Lower leg skin (tissue), 4 donors: ENCODE data around the gene GABRR3. TPM values are rescaled to one million over a fixed set of nuclear protein-coding genes. Genes with fewer than 3 reads are reported as not detected.

Source experiments
- DNase-seq, 2 donors: peaks; one replicate each; pipeline ENCODE4 v3.0.0-alpha.2; 2019; ENCODE audit warnings: low spot score in 2 of 2
- H3K4me3 ChIP-seq: fragments of 200-600 bp; sonication (generic); 2 replicates; pipeline ENCODE4 v1.5.1; 2017; ENCODE audit warnings: mild to moderate bottlenecking, low read depth; ENCODE audit not compliant: poor library complexity, severe bottlenecking
- POLR2A ChIP-seq, 2 donors: fragments of 450-650 bp; IDR thresholded peaks; one replicate each; pipeline ENCODE4 v1.6.1; 2016 to 2017; ENCODE audit warnings: antibody characterized with exemption in 2 of 2, mild to moderate bottlenecking in 1 of 2, moderate library complexity in 1 of 2
- WGBS, 2 donors: methylation state at CpG; one replicate each; pipeline ENCODE4 v1.1.5; 2018; 5-methylcytosine and 5-hydroxymethylcytosine counted together
- intact Hi-C: fragments of 100-400 bp; cut with DNase I; formaldehyde crosslinking; loops from one replicate; pipeline ENCODE4 v1.15.0; 2023; ENCODE audit warnings: low total_unique reads
- total RNA-seq, 4 donors: library from RNA; depleted of rRNA; stranded (reverse); fragments of >200 nt; gene quantifications; one replicate each; pipeline ENCODE4 v1.1.0, GENCODE V29; 2016
- TF ChIP-seq, protein P1 (sequence below), 3 donors: fragments of 450-650 bp; IDR thresholded peaks; one replicate each; pipeline ENCODE4 v1.5.1; 2016; ENCODE audit warnings: antibody characterized with exemption in 3 of 3, mild to moderate bottlenecking in 3 of 3, moderate library complexity in 2 of 3

GABRR3 gene
- total RNA-seq, 4 donors from 2014 or later = not detected

DNA sequence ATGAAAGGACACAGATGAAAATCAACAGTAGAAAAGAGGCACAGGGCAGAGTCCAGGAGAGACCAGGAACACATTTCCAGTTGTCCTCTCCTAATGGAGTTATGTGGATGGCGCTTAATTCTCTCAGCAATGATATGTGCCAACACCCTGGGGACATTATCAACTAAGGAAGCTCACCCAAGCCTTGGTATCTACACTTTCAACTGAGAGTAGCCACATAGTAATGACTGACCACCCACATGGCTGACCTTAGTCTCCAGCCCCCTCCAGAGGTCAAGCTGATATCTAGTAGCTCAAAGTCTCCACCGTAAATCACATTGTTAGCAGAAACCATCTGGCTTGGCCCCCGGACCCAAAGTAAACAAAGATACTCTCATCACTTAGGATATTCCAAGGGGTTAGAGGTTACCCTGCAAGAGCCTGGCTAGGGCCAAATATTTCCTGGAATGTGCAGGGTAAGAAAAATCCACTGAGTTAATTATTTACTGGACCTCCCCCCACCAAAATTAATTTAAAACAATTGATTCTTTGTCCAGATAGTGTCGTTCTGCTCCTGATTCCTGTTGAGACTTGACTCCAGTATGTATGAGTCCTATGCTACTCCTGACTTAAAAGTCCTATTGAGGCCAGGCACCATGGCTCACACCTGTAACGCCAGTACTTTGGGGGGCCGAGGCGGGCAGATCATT is 24.8 kb downstream of the GABRR3 start:
- TF ChIP-seq, protein P1, sequence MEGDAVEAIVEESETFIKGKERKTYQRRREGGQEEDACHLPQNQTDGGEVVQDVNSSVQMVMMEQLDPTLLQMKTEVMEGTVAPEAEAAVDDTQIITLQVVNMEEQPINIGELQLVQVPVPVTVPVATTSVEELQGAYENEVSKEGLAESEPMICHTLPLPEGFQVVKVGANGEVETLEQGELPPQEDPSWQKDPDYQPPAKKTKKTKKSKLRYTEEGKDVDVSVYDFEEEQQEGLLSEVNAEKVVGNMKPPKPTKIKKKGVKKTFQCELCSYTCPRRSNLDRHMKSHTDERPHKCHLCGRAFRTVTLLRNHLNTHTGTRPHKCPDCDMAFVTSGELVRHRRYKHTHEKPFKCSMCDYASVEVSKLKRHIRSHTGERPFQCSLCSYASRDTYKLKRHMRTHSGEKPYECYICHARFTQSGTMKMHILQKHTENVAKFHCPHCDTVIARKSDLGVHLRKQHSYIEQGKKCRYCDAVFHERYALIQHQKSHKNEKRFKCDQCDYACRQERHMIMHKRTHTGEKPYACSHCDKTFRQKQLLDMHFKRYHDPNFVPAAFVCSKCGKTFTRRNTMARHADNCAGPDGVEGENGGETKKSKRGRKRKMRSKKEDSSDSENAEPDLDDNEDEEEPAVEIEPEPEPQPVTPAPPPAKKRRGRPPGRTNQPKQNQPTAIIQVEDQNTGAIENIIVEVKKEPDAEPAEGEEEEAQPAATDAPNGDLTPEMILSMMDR (IDR thresholded peaks at IDR 0.05) = no peak
- H3K4me3 ChIP-seq = no peak overlapping the region
- intact Hi-C loops = no loop called here
- no peak for DNase-seq
- 83 to 85% methylated on average over 7 of the region's 7 CpGs for WGBS, 2 donors

DNA sequence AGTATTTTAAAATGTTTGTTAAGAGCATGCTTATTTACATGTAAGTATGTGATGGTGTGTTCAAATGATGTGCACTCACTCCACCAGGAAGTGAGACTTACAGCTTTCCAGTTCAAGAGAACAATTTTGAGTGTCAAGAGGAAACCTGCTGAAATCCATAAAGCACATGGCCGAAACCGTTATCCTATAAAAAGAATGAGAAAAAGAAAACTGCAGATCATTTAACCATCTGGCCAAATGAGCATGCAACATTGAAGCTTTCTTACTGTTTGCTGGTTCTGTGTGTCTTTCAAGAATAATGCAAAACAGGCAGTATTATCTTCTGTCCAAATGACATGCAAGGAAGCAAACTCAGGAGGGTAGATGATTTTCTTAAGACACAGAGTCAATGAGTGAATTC is 26.3 kb downstream of the GABRR3 start:
- intact Hi-C loops = no loop called here
- 73 to 74% methylated on average over 2 of the region's 2 CpGs for WGBS, 2 donors
- TF ChIP-seq POLR2A (IDR thresholded peaks at IDR 0.05) = no peak
- TF ChIP-seq, protein P1 (IDR thresholded peaks at IDR 0.05) = no peak
- no peak for DNase-seq
- no peak overlapping the region for H3K4me3 ChIP-seq

DNA sequence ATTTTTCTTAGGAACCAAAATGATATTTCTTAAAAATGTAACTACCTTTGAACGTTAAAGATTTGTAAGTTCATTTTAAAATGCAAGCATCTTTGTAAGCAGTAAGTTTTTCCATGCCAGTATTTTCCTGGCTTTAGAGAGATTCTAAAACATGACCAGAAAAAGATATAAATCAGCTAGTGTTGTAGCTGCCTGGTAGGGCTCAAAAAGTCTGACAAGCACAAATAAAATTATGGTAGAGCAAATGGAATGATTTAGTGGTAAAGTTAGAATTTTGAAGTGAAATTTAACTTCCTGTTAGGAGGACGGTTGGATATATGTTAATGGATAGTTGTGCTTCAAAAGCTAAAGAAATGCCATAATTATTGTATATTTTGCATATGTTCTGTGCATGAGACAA is 29.7 kb downstream of the GABRR3 start:
- no peak for TF ChIP-seq POLR2A (IDR thresholded peaks at IDR 0.05)
- TF ChIP-seq, protein P1 (IDR thresholded peaks at IDR 0.05) = no peak
- DNase-seq = no peak
- intact Hi-C loops = no loop called here
- no peak overlapping the region for H3K4me3 ChIP-seq
- 81 to 84% methylated on average over 2 of the region's 2 CpGs for WGBS, 2 donors

DNA sequence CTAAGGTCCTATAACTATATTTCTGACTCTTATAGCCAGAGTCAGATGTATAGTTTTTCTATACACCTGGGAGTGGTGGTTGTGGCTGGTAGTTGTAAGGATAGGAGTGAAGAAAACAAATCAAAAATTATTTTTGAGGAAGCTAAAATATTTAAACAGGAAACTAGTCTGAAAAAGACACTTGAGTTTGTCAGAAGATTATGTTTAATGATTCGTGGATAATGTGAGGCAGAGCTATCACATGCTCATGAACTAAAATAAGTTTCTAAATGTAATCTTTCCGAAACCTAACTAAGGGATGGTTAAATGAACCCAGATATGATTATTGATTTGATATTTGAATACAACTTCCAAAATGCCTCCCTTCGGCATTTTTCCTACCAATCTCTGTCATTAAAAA is 30.4 kb downstream of the GABRR3 start:
- 82 to 87% methylated on average over 3 of the region's 3 CpGs for WGBS, 2 donors
- TF ChIP-seq, protein P1 (IDR thresholded peaks at IDR 0.05) = no peak
- no peak for TF ChIP-seq POLR2A (IDR thresholded peaks at IDR 0.05)
- DNase-seq = no peak
- intact Hi-C loops = no loop called here
- no peak overlapping the region for H3K4me3 ChIP-seq

DNA sequence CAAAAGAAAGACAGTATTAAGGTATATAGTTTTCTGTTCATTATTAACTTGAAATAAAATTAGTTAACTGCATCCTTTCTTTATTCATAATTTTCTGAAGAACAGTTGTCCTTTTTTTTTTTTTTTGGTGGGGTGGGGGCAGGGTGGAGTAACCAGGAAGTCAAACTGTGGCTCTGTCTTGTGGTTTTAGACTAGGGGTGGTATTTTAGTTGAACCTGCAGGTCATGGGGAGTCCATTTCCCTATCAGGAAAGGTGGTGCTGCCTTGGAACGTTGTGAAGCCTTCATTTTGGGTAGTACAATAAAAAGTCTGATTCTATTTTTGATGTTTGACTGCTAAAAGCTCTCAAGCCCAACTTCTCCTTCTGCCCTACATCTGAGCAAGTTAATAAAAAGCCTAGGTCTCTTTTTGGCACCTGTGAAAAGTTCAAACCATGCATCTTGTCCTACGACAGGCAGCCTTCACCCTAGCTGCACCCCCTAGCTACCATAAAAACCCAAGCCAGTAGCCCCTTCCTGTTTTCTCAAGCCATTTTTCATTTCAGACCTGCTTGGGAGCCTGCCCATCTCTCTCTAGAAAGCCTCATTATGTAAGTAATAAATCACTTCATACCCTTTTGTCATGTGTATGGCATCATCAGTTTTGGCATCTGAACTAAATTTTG is 31.7 kb downstream of the GABRR3 start:
- DNase-seq = no peak
- TF ChIP-seq, protein P1 (IDR thresholded peaks at IDR 0.05) = no peak
- no peak for TF ChIP-seq POLR2A (IDR thresholded peaks at IDR 0.05)
- intact Hi-C loops = no loop called here
- H3K4me3 ChIP-seq = no peak overlapping the region
- 59 to 67% methylated on average over 2 of the region's 2 CpGs for WGBS, 2 donors
